GM18873 (cell line): Measurements from ENCODE around the gene WDR27.

Experiments
- ATAC-seq: cut with Tn5 transposase; IDR thresholded peaks from one replicate; pipeline ENCODE4 v1.9.1; 2021; ENCODE audit warnings: mild to moderate bottlenecking, moderate library complexity, moderate number of reproducible peaks; ENCODE audit not compliant: unreplicated experiment, low FRiP score

Gene WDR27

GRCh38 chr6:169574420-169574819 lies 127.4 kb downstream of the WDR27 start:
- ATAC-seq: no peak

- no peak for ATAC-seq
Measured at GRCh38 chr6:169573883-169574282, 127.9 kb downstream of the WDR27 start.

DNA sequence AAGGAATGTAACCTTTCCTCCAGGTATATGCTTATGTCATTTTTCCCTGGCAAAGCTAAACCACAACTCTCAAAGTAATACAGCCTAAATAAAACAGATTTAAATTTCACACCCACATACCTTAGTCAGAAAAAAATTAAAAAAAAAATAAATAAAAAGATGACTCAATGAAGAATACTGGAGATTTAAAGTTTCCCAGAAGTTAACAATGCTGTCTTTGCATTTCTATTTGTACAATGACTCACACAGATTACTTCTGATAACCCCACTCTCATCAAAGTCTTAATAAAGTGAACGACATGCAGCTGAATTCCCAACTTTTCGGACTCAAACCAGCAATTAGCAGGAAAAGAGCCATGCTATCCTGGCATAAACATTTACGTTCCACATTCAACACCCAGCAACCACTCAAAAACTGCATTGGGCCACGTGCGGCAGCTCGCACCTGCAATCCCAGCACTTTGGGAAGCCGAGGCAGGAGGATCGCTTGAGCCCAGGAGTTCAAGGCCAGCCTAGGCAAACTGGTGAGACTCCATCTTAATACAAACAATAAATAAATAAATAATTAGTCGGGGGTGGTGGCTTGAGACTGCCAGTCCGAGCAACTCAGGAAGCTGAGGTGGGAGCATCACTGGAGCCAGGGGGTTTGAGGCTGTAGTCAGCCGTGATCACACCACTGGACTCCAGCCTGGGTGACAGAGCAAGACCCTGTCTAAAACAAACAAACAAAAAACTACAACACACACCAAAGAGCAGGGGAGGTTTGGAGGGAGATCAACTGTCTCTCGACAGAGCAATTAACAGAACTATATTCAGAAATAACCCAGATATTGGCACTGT lies 130.5 kb downstream of the WDR27 start:
- no peak for ATAC-seq

DNA sequence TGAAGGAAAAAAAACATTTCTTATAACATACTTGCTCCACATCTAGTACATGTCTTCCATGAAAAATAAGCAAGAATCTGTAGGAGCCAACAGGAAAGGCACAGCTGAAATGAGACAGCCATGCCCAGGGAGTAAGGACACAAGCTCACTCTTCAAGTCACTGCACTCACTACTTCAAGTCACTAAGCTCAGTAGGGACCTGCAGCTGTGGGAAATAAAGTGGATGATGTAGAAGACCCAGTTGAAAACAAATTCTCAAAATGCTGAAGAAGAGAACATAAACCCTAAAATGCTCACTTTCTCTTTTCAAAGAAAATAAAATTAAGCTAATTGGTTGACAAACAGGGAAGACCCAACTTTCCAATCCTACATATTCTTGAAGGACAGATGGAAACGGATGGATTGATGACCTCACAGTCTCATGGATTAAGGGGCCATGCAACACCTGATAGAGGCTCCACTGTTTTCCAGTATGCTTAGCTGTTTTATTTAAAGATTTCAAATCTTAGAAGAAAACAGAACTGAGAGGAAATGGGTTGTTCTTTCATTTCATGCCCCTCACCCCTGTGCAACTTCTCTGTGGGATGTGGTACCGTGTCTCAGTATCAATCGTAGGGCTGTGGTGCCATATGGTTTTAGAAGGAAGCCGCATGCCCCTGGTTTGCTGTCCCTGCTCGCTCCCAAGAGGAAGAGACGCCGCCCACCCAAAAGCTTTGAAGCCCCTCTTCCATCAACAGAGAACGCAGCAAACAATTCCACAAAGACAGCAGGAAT lies 133.3 kb downstream of the WDR27 start:
- no peak for ATAC-seq

- no peak for ATAC-seq
Measured at GRCh38 chr6:169567819-169568218, 134.0 kb downstream of the WDR27 start.

DNA sequence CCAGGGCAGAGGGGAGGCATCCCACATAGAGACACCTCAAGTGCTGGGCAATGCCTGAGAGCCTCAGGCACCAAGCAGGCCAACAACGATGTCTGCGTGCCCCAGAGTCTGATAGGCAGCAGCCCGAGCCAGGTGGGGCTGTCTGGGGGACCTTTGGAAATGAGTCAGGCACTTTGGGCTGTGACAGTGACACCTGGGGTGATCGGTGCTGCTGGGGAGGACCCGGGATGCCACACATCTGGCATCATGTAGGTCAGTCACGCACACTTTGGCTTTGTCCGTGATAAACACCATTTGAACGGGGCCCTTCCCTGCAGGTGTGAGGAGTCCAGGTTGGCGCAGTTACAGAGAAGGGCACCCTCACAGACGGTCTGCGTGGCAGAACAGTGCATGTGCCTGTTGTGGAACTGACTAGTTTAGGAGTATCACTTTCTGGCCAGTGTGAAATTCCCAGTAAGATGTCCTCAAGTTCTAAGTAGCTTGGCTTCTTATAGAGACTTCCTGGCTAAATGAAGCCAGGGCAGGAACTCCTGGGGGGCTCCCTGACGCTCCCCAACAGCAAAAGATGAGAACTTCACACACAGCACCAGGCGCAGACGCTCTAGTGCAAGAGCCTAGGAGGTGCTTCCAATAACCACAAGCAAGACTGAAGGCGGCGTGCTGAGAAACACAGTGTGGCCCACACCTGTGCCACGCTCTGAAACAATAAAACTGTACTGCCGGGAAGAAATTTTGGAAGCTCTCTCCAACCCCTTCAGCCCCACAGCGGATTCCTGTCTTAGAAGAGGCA lies 134.7 kb downstream of the WDR27 start:
- no peak for ATAC-seq

DNA sequence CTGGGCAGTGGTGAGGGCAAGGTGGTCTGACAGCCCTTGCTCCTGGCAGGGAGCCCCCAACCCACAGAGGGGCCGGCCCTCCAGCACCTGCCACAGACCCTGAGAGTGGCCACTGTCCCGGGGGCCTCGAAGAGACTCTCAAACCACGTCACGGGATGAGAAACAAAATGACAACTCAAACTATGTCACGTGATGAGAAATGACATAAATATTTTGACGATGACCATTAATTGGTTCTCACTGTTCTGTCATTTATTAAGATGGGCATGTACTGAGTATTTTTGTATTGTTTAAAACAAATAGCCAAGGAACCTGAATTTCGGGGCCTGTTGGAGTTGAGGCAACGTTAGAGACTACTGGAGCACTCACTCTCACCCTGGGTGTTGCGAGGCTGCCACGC lies 135.5 kb downstream of the WDR27 start:
- no peak for ATAC-seq

GRCh38 chr6:169564453-169565240 lies 137.2 kb downstream of the WDR27 start:
- no peak for ATAC-seq

DNA sequence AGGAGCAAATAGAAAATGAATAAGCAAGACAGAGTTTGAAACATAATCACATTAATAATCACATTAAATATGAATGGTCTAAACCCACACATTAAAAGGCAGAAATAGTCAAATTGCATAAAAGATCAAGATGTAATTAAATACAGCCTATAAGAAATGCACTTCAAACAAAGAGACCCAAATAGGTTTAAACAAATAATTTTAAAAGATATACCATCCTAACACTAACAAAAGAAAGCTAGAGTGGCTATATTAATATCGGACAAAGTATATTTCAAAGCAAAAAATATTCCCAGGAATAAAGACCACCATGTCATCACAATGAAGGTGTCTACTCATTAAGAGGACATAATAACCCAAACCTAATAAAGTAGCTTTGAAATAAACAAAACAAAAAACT lies 140.2 kb downstream of the WDR27 start:
- ATAC-seq: no peak

GRCh38 chr6:169559592-169559991 lies 142.2 kb downstream of the WDR27 start:
- no peak for ATAC-seq

DNA sequence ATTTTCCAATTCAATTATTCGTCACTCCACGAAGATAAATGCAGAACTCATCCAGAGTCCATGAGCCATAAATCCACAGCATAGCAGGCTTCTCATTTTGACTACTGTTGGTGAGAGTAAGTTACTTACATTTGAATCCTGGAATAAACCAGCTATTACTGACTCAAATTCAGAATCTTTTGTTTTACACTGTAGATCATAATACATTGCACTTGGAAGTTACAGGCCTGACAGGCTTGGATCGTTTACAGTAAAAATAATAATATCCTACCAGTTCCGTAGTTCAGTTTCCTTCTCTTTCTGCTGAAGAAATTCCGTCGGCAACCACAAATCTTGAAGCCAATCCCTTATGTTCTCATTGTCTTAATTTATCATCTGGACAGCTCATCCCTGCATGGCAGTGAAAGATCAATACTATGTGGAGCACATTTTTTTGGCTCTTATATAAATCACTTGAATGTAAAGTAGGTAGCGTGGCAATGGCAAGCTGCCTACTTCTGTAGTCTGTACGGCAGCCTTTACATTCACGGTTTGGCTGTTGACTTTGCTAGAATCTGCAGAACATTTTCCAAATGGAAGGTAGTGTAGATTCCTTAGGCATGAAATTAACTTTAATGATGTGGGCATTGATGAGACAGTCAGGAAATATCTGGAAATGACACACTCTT lies 142.9 kb downstream of the WDR27 start:
- ATAC-seq: no peak

DNA sequence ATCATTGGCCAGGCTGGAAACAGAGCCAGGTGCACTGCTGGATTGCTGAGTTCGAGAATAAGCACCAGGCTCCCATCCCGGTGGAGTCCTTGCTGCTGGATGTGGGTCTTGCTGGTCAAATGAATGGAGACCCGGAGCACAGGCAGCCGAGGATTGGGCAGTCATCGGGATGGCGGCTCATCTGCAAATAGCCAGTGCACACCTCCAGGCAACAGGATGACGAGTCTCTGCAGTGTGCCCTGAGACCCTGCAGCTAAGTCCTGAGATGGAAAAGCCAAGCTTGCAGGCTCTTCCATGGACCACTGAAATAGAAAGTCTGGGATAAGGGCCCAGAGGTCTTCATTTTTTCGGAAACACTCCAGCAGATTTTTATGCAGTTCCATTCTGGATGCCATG lies 143.5 kb downstream of the WDR27 start:
- no peak for ATAC-seq

- no peak for ATAC-seq
Measured at GRCh38 chr6:169557887-169558286, 143.9 kb downstream of the WDR27 start.

GRCh38 chr6:169556758-169557548 lies 144.9 kb downstream of the WDR27 start:
- peak; percentile 100 for ATAC-seq

- ATAC-seq: no peak
Measured at GRCh38 chr6:169555971-169556617, 145.7 kb downstream of the WDR27 start.

- ATAC-seq: no peak
Measured at GRCh38 chr6:169545982-169546381, 155.8 kb downstream of the WDR27 start.

DNA sequence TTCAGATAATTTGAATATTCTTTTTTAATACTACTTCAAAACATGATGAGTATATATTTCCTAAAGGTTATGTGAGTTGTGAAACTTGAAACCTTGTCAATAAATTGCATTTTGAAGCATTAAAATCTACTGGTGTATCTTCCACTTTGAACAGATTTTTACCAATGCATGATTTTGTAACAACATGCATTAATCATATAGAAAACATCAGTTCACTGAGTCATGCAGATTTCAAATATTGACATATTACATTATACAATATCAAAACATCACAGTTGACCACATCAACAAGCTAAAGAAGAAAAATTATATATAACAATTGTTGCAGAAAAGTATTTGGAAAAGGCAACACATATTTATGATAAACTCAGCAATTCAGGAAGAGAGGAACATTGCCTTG lies 158.1 kb downstream of the WDR27 start:
- ATAC-seq: no peak

DNA sequence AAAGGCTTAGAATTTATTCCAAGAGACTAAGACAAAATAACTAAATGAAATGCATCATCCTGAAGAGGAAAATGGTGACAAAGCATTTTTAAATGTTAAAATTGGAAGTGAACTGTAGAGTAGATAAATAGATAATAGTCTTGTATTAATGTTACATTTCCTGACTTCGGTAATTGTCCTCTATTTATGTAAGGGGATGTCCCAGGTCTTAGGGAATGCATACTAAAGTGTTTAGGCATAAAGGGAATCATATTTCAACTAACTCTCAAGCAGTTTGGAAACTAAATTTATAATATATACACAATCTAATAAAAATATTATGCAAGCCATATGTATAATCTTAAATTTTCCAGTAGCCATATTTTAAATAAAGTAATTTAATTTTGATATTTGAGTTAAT lies 159.3 kb downstream of the WDR27 start:
- ATAC-seq: no peak
